GM23248 (cell line): Measurements from ENCODE around the gene EML5. TPM values are rescaled to one million over a fixed set of nuclear protein-coding genes. Genes with fewer than 3 reads are reported as not detected.

Experiments used
- DNase-seq: peaks from one replicate; pipeline ENCODE4 v3.0.0-alpha.2; 2015
- H2AFZ ChIP-seq: fragments of 200-600 bp; sonication (generic); 2 replicates; pipeline ENCODE4 v1.6.1; 2016; ENCODE audit warnings: antibody characterized with exemption
- H3F3A ChIP-seq: fragments of 200-600 bp; sonication (generic); 2 replicates; pipeline ENCODE4 v1.6.1; 2016; ENCODE audit warnings: mild to moderate bottlenecking, antibody characterized with exemption, mixed run types; ENCODE audit not compliant: insufficient read depth
- H3K27ac ChIP-seq: fragments of 200-600 bp; sonication (generic); 2 replicates; pipeline ENCODE4 v1.5.1; 2016; ENCODE audit warnings: mild to moderate bottlenecking
- H3K27me3 ChIP-seq: fragments of 200-600 bp; sonication (generic); replicated peaks from 2 replicates; pipeline ENCODE4 v1.6.1; 2016; ENCODE audit warnings: mild to moderate bottlenecking; ENCODE audit not compliant: insufficient read depth
- H3K36me3 ChIP-seq: fragments of 200-600 bp; sonication (generic); 2 replicates; pipeline ENCODE4 v1.6.1; 2016; ENCODE audit warnings: low read depth, mild to moderate bottlenecking
- H3K4me1 ChIP-seq: fragments of 200-600 bp; sonication (generic); 2 replicates; pipeline ENCODE4 v1.6.1; 2016; ENCODE audit warnings: mild to moderate bottlenecking; ENCODE audit not compliant: insufficient read depth
- H3K4me2 ChIP-seq: fragments of 200-600 bp; sonication (generic); one replicate; pipeline ENCODE4 v1.6.1; 2016; ENCODE audit warnings: mild to moderate bottlenecking; ENCODE audit not compliant: unreplicated experiment
- H3K4me3 ChIP-seq: fragments of 200-600 bp; sonication (generic); 2 replicates; pipeline ENCODE4 v1.5.1; 2016; ENCODE audit warnings: mild to moderate bottlenecking
- H3K79me2 ChIP-seq: fragments of 200-600 bp; sonication (generic); 2 replicates; pipeline ENCODE4 v1.6.1; 2016; ENCODE audit warnings: mild to moderate bottlenecking; ENCODE audit not compliant: insufficient read depth
- H3K9ac ChIP-seq: fragments of 200-600 bp; sonication (generic); 2 replicates; pipeline ENCODE4 v1.6.1; 2016; ENCODE audit warnings: mild to moderate bottlenecking
- H3K9me2 ChIP-seq: fragments of 200-600 bp; sonication (generic); 2 replicates; pipeline ENCODE4 v1.6.1; 2016; ENCODE audit warnings: mixed run types, mild to moderate bottlenecking, moderate library complexity; ENCODE audit not compliant: insufficient read depth
- H3K9me3 ChIP-seq: fragments of 200-600 bp; sonication (generic); one replicate; pipeline ENCODE4 v1.6.1; 2017; ENCODE audit warnings: low read depth
- H4K20me1 ChIP-seq: fragments of 200-600 bp; sonication (generic); 2 replicates; pipeline ENCODE4 v1.6.0; 2016; ENCODE audit not compliant: insufficient read depth
- EZH2 ChIP-seq: fragments of 200-600 bp; sonication (generic); IDR thresholded peaks from 2 replicates; pipeline ENCODE4 v1.6.1; 2018; ENCODE audit warnings: antibody characterized with exemption, mild to moderate bottlenecking; ENCODE audit not compliant: insufficient read depth, poor library complexity, severe bottlenecking
- EZH2phosphoT487 ChIP-seq: fragments of 200-600 bp; sonication (generic); IDR thresholded peaks from 2 replicates; pipeline ENCODE4 v1.6.1; 2018; ENCODE audit warnings: antibody characterized with exemption, moderate library complexity, mild to moderate bottlenecking, low read depth; ENCODE audit not compliant: insufficient read depth
- WGBS, 2 experiments: methylation state at CpG; one replicate each; pipeline ENCODE4 v1.1.6; 2015 to 2017; ENCODE audit warnings: low lambda C conversion rate in 2 of 2, low coverage in 1 of 2; ENCODE audit errors: missing lambda C conversion rate in 2 of 2; 5-methylcytosine and 5-hydroxymethylcytosine counted together
- in situ Hi-C: fragments of 300-500 bp; cut with MboI; formaldehyde crosslinking; loops from 2 replicates; pipeline ENCODE4 v1.15.0; 2020
- polyA plus RNA-seq: library from polyadenylated mRNA; unstranded; fragments of >200 nt; fragmentation: Nextera tagmentation; extraction: Ambion mirVana; gene quantifications from 2 replicates; pipeline ENCODE4 v1.2.1, GENCODE V29; 2016
- total RNA-seq: library from RNA; depleted of rRNA; stranded (reverse); fragments of >200 nt; shearing (Covaris generic); gene quantifications from 2 replicates; pipeline ENCODE4 v1.2.3, GENCODE V29; 2014

EML5 gene
- total and polyA plus RNA-seq, 2 experiments from 2014 or later = under 0.01 to 0.25 TPM

GRCh38 chr14:88576222-88576621 is 216.5 kb downstream of the EML5 start:
- H3K27ac ChIP-seq = no peak overlapping the region
- H3K4me3 ChIP-seq = no peak overlapping the region
- H4K20me1 ChIP-seq = no peaks in the 10 kb centered on the region
- no peaks in the 10 kb centered on the region for H3K4me1 ChIP-seq
- peaks cover 8% of the 10 kb centered on the region for H3K79me2 ChIP-seq
- WGBS, 2 experiments = 91 to 92% methylated on average over 5 of the region's 5 CpGs
- no peak overlapping the region for H2AFZ ChIP-seq
- in situ Hi-C loops = no loop called here
- no peaks in the 10 kb centered on the region for H3K27me3 ChIP-seq
- no peak for DNase-seq
- peaks cover 14% of the 10 kb centered on the region for H3F3A ChIP-seq
- H3K9me2 ChIP-seq = no peaks in the 10 kb centered on the region
- H3K4me2 ChIP-seq = no peak overlapping the region
- H3K9ac ChIP-seq = no peak overlapping the region
- H3K9me3 ChIP-seq = no peaks in the 10 kb centered on the region
- H3K36me3 ChIP-seq = peaks cover 89% of the 10 kb centered on the region
- TF ChIP-seq EZH2 = no peak
- TF ChIP-seq EZH2phosphoT487 = no peak

- no peak overlapping the region for H3K9ac ChIP-seq
- no peak for DNase-seq
- peaks cover 33% of the 10 kb centered on the region for H3K79me2 ChIP-seq
- H3K4me3 ChIP-seq = no peak overlapping the region
- H3K9me2 ChIP-seq = no peaks in the 10 kb centered on the region
- no peak overlapping the region for H2AFZ ChIP-seq
- H3K9me3 ChIP-seq = no peaks in the 10 kb centered on the region
- no peaks in the 10 kb centered on the region for H4K20me1 ChIP-seq
- WGBS, 2 experiments = 97 to 99% methylated on average over 4 of the region's 4 CpGs
- H3K27ac ChIP-seq = no peak overlapping the region
- peaks cover 90% of the 10 kb centered on the region for H3K36me3 ChIP-seq
- in situ Hi-C loops = loop anchor here (25.0 kb wide), 1 partner anchor 560 kb away; the partner anchor contains the start of gene GPR65
- H3K4me1 ChIP-seq = no peaks in the 10 kb centered on the region
- TF ChIP-seq EZH2phosphoT487 (no peak), EZH2 (no peak)
- H3K27me3 ChIP-seq = no peaks in the 10 kb centered on the region
- no peak overlapping the region for H3K4me2 ChIP-seq
- 0 out of 2 replicates have a peak, but pooled peaks cover 2% of the 10 kb centered on the region for H3F3A ChIP-seq
These were observed 220.6 kb downstream of the EML5 start for GRCh38 chr14:88572117-88572516.

GRCh38 chr14:88568196-88568595 is 224.6 kb downstream of the EML5 start:
- 44 to 54% methylated on average over 3 of the region's 3 CpGs for WGBS, 2 experiments
- Histone ChIP-seq H3K27me3 (no peaks in the 10 kb centered on the region), H3F3A (no peaks in the 10 kb centered on the region), H3K27ac (no peak overlapping the region), H3K9me2 (no peaks in the 10 kb centered on the region), H3K4me1 (peaks cover 12% of the 10 kb centered on the region), H3K36me3 (peaks cover 60% of the 10 kb centered on the region), H3K4me2 (no peak overlapping the region), H4K20me1 (peaks cover 7% of the 10 kb centered on the region; the same call in 1 of the 2 replicates), H3K4me3 (no peak overlapping the region), H3K9me3 (no peaks in the 10 kb centered on the region), H2AFZ (no peak overlapping the region), H3K79me2 (peaks cover 68% of the 10 kb centered on the region), H3K9ac (no peak overlapping the region)
- TF ChIP-seq EZH2phosphoT487 (no peak), EZH2 (no peak)
- in situ Hi-C loops = loop anchor here (25.0 kb wide), 1 partner anchor 556 kb away; the partner anchor contains the start of gene GPR65
- DNase-seq = no peak

DNA sequence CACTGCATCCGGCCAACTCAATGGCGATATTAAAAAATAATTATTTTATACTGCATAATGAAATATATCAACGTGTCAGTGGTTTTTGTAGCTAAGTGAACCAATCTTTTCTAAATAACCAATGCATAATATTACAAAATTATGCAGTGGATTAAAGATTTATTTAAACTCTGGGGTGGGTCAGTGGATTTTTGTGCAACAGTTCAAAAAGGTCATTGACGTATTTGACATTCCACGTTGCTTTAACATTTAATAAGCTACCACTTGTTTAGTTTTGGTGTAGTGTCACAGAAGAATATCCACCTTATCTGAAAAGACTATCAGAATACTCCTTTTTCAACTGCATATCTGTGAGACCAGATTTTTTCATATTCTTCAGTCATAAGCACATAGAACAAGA is 227.3 kb downstream of the EML5 start:
- peaks cover 12% of the 10 kb centered on the region for H3K4me1 ChIP-seq
- H3K27ac ChIP-seq = no peak overlapping the region
- peaks cover 68% of the 10 kb centered on the region for H3K79me2 ChIP-seq
- H3K9ac ChIP-seq = no peak overlapping the region
- no peak overlapping the region for H3K4me2 ChIP-seq
- no peak overlapping the region for H2AFZ ChIP-seq
- H4K20me1 ChIP-seq = peaks cover 7% of the 10 kb centered on the region; the same call in 1 of the 2 replicates
- no peaks in the 10 kb centered on the region for H3K9me2 ChIP-seq
- TF ChIP-seq EZH2 (no peak), EZH2phosphoT487 (no peak)
- DNase-seq = no peak
- 87 to 89% methylated on average over 5 of the region's 5 CpGs for WGBS, 2 experiments
- no peak overlapping the region for H3K4me3 ChIP-seq
- no peaks in the 10 kb centered on the region for H3K9me3 ChIP-seq
- in situ Hi-C loops = loop anchor here (25.0 kb wide), 1 partner anchor 553 kb away; the partner anchor contains the start of gene GPR65
- no peaks in the 10 kb centered on the region for H3K27me3 ChIP-seq
- H3K36me3 ChIP-seq = peaks cover 36% of the 10 kb centered on the region
- H3F3A ChIP-seq = peaks cover 2% of the 10 kb centered on the region; the same call in 1 of the 2 replicates
